Mesendoderm (in vitro differentiated cells): ENCODE data around the gene PTP4A1.
A peak's percentile ranks its signal among the peaks of the same experiment; 100 is the strongest.

Source experiments
- DNase-seq: peaks from one replicate; pipeline ENCODE4 v3.0.0; 2013
- H2AK5ac ChIP-seq: 2 replicates; pipeline ENCODE4 v1.6.1; 2013; ENCODE audit warnings: low read length, inconsistent platforms
- H2BK120ac ChIP-seq: 2 replicates; pipeline ENCODE4 v1.6.1; 2013; ENCODE audit warnings: low read depth, mild to moderate bottlenecking, low read length, moderate library complexity, mixed read lengths
- H2BK15ac ChIP-seq: replicated peaks from 2 replicates; pipeline ENCODE4 v1.6.1; 2013; ENCODE audit warnings: low read depth, mild to moderate bottlenecking, moderate library complexity
- H2BK5ac ChIP-seq: 2 replicates; pipeline ENCODE4 v1.6.1; 2013; ENCODE audit warnings: low read length, inconsistent platforms
- H3K18ac ChIP-seq: 2 replicates; pipeline ENCODE4 v1.6.1; 2013; ENCODE audit warnings: mild to moderate bottlenecking, low read length, mixed read lengths
- H3K23ac ChIP-seq: one replicate; pipeline ENCODE4 v1.6.1; 2013; ENCODE audit warnings: low read length
- H3K27ac ChIP-seq: 2 replicates; pipeline ENCODE4 v1.5.1; 2013; ENCODE audit warnings: low read depth, mild to moderate bottlenecking, inconsistent platforms, low read length, moderate library complexity
- H3K27me3 ChIP-seq: 2 replicates; pipeline ENCODE4 v1.6.1; 2013; ENCODE audit warnings: low read length, control low read depth, mild to moderate bottlenecking, inconsistent platforms; ENCODE audit not compliant: insufficient read depth, poor library complexity
- H3K36me3 ChIP-seq: 2 replicates; pipeline ENCODE4 v1.6.1; 2013; ENCODE audit warnings: low read length, inconsistent platforms; ENCODE audit not compliant: control insufficient read depth, insufficient read depth
- H3K4ac ChIP-seq: one replicate; pipeline ENCODE4 v1.6.1; 2013; ENCODE audit warnings: low read depth, mild to moderate bottlenecking, low read length, moderate library complexity
- H3K4me1 ChIP-seq: 2 replicates; pipeline ENCODE4 v1.6.1; 2013; ENCODE audit warnings: low read depth, low read length, inconsistent platforms; ENCODE audit not compliant: control insufficient read depth
- H3K4me2 ChIP-seq: 2 replicates; pipeline ENCODE4 v1.6.1; 2013; ENCODE audit warnings: low read length
- H3K4me3 ChIP-seq: 2 replicates; pipeline ENCODE4 v1.5.1; 2013; ENCODE audit warnings: mild to moderate bottlenecking, low read length
- H3K56ac ChIP-seq: one replicate; pipeline ENCODE4 v1.6.1; 2013; ENCODE audit warnings: low read length
- H3K79me1 ChIP-seq: 2 replicates; pipeline ENCODE4 v1.6.1; 2013; ENCODE audit warnings: low read length, inconsistent platforms
- H3K79me2 ChIP-seq: 2 replicates; pipeline ENCODE4 v1.6.1; 2013; ENCODE audit warnings: mild to moderate bottlenecking, low read length; ENCODE audit not compliant: control insufficient read depth, insufficient read depth
- H3K9ac ChIP-seq: 2 replicates; pipeline ENCODE4 v1.6.1; 2013; ENCODE audit warnings: low read length, inconsistent platforms
- H4K5ac ChIP-seq: one replicate; pipeline ENCODE4 v1.6.1; 2013; ENCODE audit warnings: low read length
- H4K8ac ChIP-seq: one replicate; pipeline ENCODE4 v1.6.1; 2013; ENCODE audit warnings: low read depth, mild to moderate bottlenecking, control low read depth, low read length, moderate library complexity
- WGBS: extraction: QIAGEN DNeasy Blood & Tissue Kit; methylation state at CpG from one replicate; pipeline ENCODE4 v1.1.7; 2013; ENCODE audit warnings: low lambda C conversion rate, missing lambda C conversion rate; ENCODE audit not compliant: insufficient coverage; ENCODE audit errors: extremely low coverage; 5-methylcytosine and 5-hydroxymethylcytosine counted together

The PTP4A1 gene

DNA sequence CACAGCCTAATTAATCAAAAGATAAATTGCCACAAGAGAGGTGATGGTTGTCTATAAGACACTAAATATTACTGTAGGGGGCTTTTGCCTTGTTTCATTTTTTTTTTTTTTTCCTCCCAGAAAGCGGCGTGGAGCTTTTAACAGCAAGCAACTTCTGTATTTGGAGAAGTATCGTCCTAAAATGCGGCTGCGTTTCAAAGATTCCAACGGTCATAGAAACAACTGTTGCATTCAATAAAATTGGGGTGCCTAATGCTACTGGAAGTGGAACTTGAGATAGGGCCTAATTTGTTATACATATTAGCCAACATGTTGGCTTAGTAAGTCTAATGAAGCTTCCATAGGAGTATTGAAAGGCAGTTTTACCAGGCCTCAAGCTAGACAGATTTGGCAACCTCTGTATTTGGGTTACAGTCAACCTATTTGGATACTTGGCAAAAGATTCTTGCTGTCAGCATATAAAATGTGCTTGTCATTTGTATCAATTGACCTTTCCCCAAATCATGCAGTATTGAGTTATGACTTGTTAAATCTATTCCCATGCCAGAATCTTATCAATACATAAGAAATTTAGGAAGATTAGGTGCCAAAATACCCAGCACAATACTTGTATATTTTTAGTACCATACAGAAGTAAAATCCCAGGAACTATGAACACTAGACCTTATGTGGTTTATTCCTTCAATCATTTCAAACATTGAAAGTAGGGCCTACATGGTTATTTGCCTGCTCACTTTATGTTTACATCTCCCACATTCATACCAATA lies 7.8 kb downstream of the PTP4A1 start:
- Histone ChIP-seq H2AK5ac (no peak overlapping the region), H2BK15ac (no peak overlapping the region), H3K27me3 (no peaks in the 10 kb centered on the region), H3K27ac (no peak overlapping the region), H4K5ac (no peak overlapping the region), H3K18ac (no peak overlapping the region), H3K4me3 (no peak overlapping the region), H2BK120ac (no peak overlapping the region), H4K8ac (no peak overlapping the region), H3K9ac (no peak overlapping the region), H2BK5ac (no peak overlapping the region), H3K23ac (no peak overlapping the region), H3K79me2 (peaks cover 10% of the 10 kb centered on the region), H3K4ac (no peak overlapping the region), H3K4me2 (no peak overlapping the region), H3K4me1 (no peaks in the 10 kb centered on the region), H3K36me3 (no peaks in the 10 kb centered on the region), H3K79me1 (no peaks in the 10 kb centered on the region), H3K56ac (no peak overlapping the region)
- WGBS, result no CpG with 5 or more reads among the region's 6 CpGs
- no peak for DNase-seq

DNA sequence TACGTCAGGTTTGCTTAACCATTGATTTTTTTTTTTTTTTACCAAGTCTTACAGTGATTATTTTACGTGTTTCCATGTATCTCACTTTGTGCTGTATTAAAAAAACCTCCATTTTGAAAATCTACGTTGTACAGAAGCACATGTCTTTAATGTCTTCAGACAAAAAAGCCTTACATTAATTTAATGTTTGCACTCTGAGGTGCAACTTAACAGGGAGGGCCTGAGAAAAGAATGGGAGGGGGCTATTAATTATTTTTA lies 8.4 kb downstream of the PTP4A1 start:
- no peak overlapping the region for H3K9ac ChIP-seq

DNA sequence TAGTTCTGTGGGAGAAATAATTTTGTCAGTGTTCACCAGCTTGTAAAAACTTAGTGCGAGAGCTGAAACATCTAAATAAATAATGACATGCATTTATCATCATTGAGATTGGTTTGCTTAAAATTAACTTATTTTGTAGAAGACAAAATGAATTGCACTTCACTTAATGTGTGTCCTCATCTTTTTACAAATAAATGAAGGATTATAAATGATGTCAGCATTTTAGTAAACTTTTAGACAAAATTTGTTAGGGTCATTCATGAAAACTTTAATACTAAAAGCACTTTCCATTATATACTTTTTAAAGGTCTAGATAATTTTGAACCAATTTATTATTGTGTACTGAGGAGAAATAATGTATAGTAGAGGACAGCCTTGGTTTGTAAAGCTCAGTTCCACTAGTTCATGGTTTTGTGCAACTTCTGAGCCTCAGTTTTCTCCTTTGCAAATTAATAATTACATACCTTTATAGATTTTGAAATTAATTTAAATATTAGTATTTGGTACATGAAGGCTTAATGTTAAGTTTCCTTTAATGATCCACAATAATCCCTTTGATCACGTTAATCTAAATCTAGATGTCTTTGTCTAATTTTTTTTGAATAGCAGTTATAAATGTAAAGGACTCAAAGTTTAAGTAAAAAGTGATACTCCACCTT lies 9.2 kb downstream of the PTP4A1 start:
- Histone ChIP-seq H3K4me3 (no peak overlapping the region), H3K56ac (no peak overlapping the region), H4K5ac (no peak overlapping the region), H3K18ac (no peak overlapping the region), H3K79me1 (no peaks in the 10 kb centered on the region), H3K4me2 (no peak overlapping the region), H3K23ac (no peak overlapping the region), H3K4ac (no peak overlapping the region), H2AK5ac (no peak overlapping the region), H2BK120ac (no peak overlapping the region), H3K27ac (no peak overlapping the region), H3K79me2 (peaks cover 2% of the 10 kb centered on the region), H4K8ac (no peak overlapping the region), H2BK5ac (no peak overlapping the region), H3K4me1 (no peaks in the 10 kb centered on the region), H3K27me3 (no peaks in the 10 kb centered on the region), H3K9ac (no peak overlapping the region), H2BK15ac (no peak overlapping the region), H3K36me3 (no peaks in the 10 kb centered on the region)
- DNase-seq, result no peak
- no CpG with 5 or more reads among the region's 2 CpGs for WGBS

More for the DNA sequence above, 8.4 kb downstream of the PTP4A1 start:
- Histone ChIP-seq H3K4me3 (no peak overlapping the region), H2BK5ac (no peak overlapping the region), H3K4me1 (no peaks in the 10 kb centered on the region), H2AK5ac (no peak overlapping the region), H3K4me2 (no peak overlapping the region), H3K27me3 (no peaks in the 10 kb centered on the region), H3K27ac (no peak overlapping the region), H3K4ac (no peak overlapping the region), H2BK120ac (no peak overlapping the region), H3K23ac (no peak overlapping the region), H3K18ac (no peak overlapping the region), H3K79me2 (peaks cover 7% of the 10 kb centered on the region), H3K36me3 (no peaks in the 10 kb centered on the region), H3K79me1 (no peaks in the 10 kb centered on the region), H2BK15ac (no peak overlapping the region), H4K8ac (no peak overlapping the region), H3K56ac (no peak overlapping the region), H4K5ac (no peak overlapping the region)
- DNase-seq, result no peak
- WGBS, result no CpG with 5 or more reads among the region's 3 CpGs

DNA sequence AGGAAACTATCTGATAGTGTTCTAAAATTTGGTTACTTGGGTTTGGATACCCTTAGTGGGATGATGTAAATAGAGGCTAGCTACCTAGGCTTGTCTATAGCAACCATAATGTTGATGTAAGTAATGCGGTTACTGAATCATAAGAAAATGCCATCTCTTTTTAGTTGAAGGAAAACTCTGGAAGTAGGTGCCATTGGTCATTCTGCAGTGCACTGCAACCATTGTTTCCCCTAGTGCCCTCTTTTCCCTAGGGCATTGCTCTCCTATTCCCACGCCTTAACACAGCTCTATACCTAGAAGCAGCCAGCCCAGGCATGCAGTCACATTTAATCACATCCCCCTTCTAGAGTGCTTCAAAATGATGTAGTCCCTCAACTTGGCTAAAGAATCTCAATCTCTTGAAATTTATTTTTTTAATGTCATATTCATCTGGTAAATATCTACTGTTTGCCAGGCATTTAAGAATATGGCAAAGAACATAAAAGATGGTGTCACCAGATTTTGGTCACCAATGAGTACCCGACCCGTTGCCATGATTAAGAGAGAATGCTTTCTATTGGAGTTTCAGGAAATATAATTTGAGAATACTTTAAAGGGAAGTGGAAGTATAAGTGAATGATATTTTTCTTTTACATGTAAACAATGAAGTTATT lies 10.4 kb downstream of the PTP4A1 start:
- Histone ChIP-seq H3K23ac (no peak overlapping the region), H2BK15ac (no peak overlapping the region), H3K79me1 (no peaks in the 10 kb centered on the region), H3K27me3 (no peaks in the 10 kb centered on the region), H2AK5ac (no peak overlapping the region), H2BK5ac (no peak overlapping the region), H4K8ac (no peak overlapping the region), H3K56ac (no peak overlapping the region), H3K79me2 (no peaks in the 10 kb centered on the region), H3K36me3 (no peaks in the 10 kb centered on the region), H3K4me3 (no peak overlapping the region), H4K5ac (no peak overlapping the region), H3K4me2 (no peak overlapping the region), H3K4ac (no peak overlapping the region), H2BK120ac (no peak overlapping the region), H3K27ac (no peak overlapping the region), H3K9ac (no peak overlapping the region), H3K18ac (no peak overlapping the region), H3K4me1 (no peaks in the 10 kb centered on the region)
- WGBS, result no CpG with 5 or more reads among the region's 4 CpGs
- peak; percentile 3 for DNase-seq

DNA sequence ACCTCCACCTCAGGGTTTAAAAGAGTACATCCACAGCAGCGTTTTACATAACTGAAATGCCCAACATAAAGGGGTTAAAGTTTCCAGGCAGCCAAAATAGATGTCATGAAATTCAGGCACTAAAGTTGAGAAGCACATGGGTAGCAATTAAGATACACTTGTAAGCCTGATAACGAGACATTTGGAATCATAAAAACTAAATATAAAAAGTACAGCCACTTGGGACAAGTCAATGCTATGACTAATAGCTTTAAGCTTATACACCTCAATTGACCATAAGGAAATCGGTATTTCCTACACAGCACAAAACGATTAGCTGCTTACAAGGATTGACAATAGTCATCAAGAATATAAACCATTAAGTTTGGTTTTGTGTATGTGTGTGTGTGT lies 11.8 kb downstream of the PTP4A1 start:
- Histone ChIP-seq H2BK120ac (no peak overlapping the region), H3K4ac (no peak overlapping the region)
- no peak for DNase-seq

More for the DNA sequence above, 11.8 kb downstream of the PTP4A1 start:
- Histone ChIP-seq H2AK5ac (no peak overlapping the region), H2BK5ac (no peak overlapping the region), H3K56ac (no peak overlapping the region), H2BK15ac (no peak overlapping the region), H3K27me3 (no peaks in the 10 kb centered on the region), H3K9ac (no peak overlapping the region), H3K27ac (no peak overlapping the region), H3K4me1 (no peaks in the 10 kb centered on the region), H3K79me1 (no peaks in the 10 kb centered on the region), H3K4me3 (no peak overlapping the region), H4K8ac (no peak overlapping the region), H4K5ac (no peak overlapping the region), H3K18ac (no peak overlapping the region), H3K23ac (no peak overlapping the region), H3K36me3 (no peaks in the 10 kb centered on the region), H3K4me2 (no peak overlapping the region), H3K79me2 (no peaks in the 10 kb centered on the region)
- WGBS, result no CpG with 5 or more reads among the region's 4 CpGs
